PC-3 (cell line): ENCODE results near the gene CUEDC2. TPM values are rescaled to one million over a fixed set of nuclear protein-coding genes. Genes with fewer than 3 reads are reported as not detected.

Experiments
- ATAC-seq: fragments of 200-7000 bp; cut with Tn5 transposase; 2 replicates; pipeline ENCODE4 v1.9.1; 2020; ENCODE audit warnings: mild to moderate bottlenecking, moderate library complexity
- BruUV-seq: library from RNA; stranded (reverse); fragments of 400-500 nt; replicated peaks from 2 replicates; lab custom pipeline; 2021; lab: Mats Ljungman, UMichigan
- CTCF ChIA-PET: fragments of 300-600 bp; sonication (Branson Sonifier 250); formaldehyde crosslinking; loops from one replicate; lab custom pipeline; 2022; ENCODE audit warnings: antibody characterized with exemption; lab: Charles Lee
- POLR2A ChIA-PET: fragments of 300-600 bp; sonication (Branson Sonifier 250); formaldehyde crosslinking; loops from one replicate; lab custom pipeline; 2022; ENCODE audit warnings: antibody characterized with exemption; ENCODE audit not compliant: unreplicated experiment; lab: Charles Lee
- DNase-seq: peaks from one replicate; pipeline ENCODE4 v3.0.0-alpha.2; 2015
- H2AFZ ChIP-seq: fragments of 300-600 bp; sonication (generic); 2 replicates; pipeline ENCODE4 v1.6.0; 2016; ENCODE audit warnings: antibody characterized with exemption, low read length
- H3F3A ChIP-seq: fragments of 300-600 bp; sonication (generic); one replicate; pipeline ENCODE4 v1.6.0; 2017; ENCODE audit warnings: antibody characterized with exemption, low read length, control low read depth, mild to moderate bottlenecking; ENCODE audit not compliant: unreplicated experiment
- H3K27ac ChIP-seq: fragments of 300-600 bp; sonication (generic); 2 replicates; pipeline ENCODE4 v1.5.1; 2016; ENCODE audit warnings: mild to moderate bottlenecking, low read length
- H3K27me3 ChIP-seq: fragments of 300-600 bp; sonication (generic); 2 replicates; pipeline ENCODE4 v1.6.1; 2016; ENCODE audit warnings: low read length, mixed read lengths
- H3K36me3 ChIP-seq: fragments of 300-600 bp; sonication (generic); 2 replicates; pipeline ENCODE4 v1.6.1; 2016; ENCODE audit warnings: low read depth, mixed run types, low read length, mixed read lengths
- H3K4me1 ChIP-seq: fragments of 300-600 bp; sonication (generic); 2 replicates; pipeline ENCODE4 v1.5.1; 2016; ENCODE audit warnings: low read length; ENCODE audit not compliant: insufficient read depth
- H3K4me2 ChIP-seq: fragments of 300-600 bp; sonication (generic); 2 replicates; pipeline ENCODE4 v1.6.0; 2016; ENCODE audit warnings: low read length
- H3K4me3 ChIP-seq: fragments of 300-600 bp; sonication (generic); 2 replicates; pipeline ENCODE4 v1.5.1; 2016; ENCODE audit warnings: mild to moderate bottlenecking, low read length, mixed read lengths
- H3K79me2 ChIP-seq: fragments of 300-600 bp; sonication (generic); 2 replicates; pipeline ENCODE4 v1.6.1; 2017; ENCODE audit warnings: low read length, mixed read lengths
- H3K9ac ChIP-seq: fragments of 300-600 bp; sonication (generic); 2 replicates; pipeline ENCODE4 v1.6.0; 2016; ENCODE audit warnings: mild to moderate bottlenecking, low read length
- H3K9me2 ChIP-seq: fragments of 300-600 bp; sonication (generic); replicated peaks from 2 replicates; pipeline ENCODE4 v1.6.1; 2016; ENCODE audit warnings: mixed run types, low read length, mixed read lengths
- H3K9me3 ChIP-seq: fragments of 300-600 bp; sonication (generic); 2 replicates; pipeline ENCODE4 v1.6.1; 2016; ENCODE audit warnings: low read length, mixed read lengths
- H4K20me1 ChIP-seq: fragments of 300-600 bp; sonication (generic); 2 replicates; pipeline ENCODE4 v1.6.1; 2016; ENCODE audit warnings: low read length, mixed read lengths
- EZH2 ChIP-seq: fragments of 300-600 bp; sonication (generic); IDR thresholded peaks from one replicate; pipeline ENCODE4 v1.6.1; 2017; ENCODE audit warnings: antibody characterized with exemption, mild to moderate bottlenecking, low read length; ENCODE audit not compliant: unreplicated experiment
- EZH2phosphoT487 ChIP-seq: fragments of 300-600 bp; sonication (generic); IDR thresholded peaks from 2 replicates; pipeline ENCODE4 v1.6.1; 2018; ENCODE audit warnings: mild to moderate bottlenecking, antibody characterized with exemption, low read length, borderline replicate concordance
- intact Hi-C: fragments of 100-400 bp; cut with micrococcal nuclease; formaldehyde crosslinking; loops from 2 replicates; pipeline ENCODE4 v1.9.0; 2023
- total RNA-seq: library from RNA; depleted of rRNA; stranded (reverse); fragments of >200 nt; gene quantifications from 2 replicates; pipeline ENCODE4 v1.2.3, GENCODE V29; 2014
- TF ChIP-seq, protein P1 (sequence below): fragments of 300-600 bp; sonication (generic); conservative IDR thresholded peaks from 2 replicates; pipeline ENCODE4 v1.5.1; 2017; ENCODE audit warnings: antibody characterized with exemption, low read depth, mild to moderate bottlenecking, low read length

The CUEDC2 gene
- total RNA-seq, 1 experiment from 2014 or later: 51.4 TPM

DNA sequence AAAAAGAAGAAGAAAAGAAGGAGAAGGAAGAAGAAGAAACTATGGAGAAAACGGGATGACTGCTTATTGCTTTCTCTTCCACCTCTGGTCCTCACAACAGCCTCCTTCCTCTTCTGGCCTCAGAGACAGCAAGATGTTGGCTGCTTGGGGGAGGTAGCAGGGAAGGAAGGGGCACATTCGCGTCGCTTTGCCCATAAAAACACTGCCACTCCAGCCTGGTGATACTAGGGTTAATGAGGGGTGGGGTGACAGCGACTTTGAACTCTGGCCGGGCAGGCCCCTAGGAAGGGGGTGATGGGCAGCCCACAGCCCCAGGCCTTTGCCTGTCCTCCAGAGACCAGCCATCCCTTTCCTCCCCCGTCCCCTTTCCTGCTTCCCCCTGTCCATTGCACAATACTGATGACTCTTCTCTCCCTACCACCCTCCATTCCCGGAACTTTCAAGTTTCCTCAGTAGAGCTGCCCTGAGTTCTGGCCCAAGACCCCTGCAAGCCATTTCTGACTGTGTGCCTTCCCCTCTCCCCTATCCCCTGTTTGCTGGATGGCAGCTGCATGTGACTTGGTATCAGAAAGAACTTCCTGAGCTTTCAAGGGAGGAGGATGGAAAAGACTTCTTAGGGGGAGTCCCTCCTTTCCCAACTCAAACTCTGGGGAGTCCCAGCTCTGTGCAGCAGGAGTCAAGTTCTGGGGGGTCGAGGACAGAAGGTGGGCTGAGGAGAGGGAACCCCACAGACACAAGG lies 2.2 kb upstream of the CUEDC2 start:
- DNase-seq: no peak
- H3K4me1 ChIP-seq: peaks cover 5% of the 10 kb centered on the region; the same call in 1 of the 2 replicates
- intact Hi-C loops: no loop called here
- no peaks in the 10 kb centered on the region for H3F3A ChIP-seq
- no peak overlapping the region for H2AFZ ChIP-seq
- no peaks in the 10 kb centered on the region for H3K27me3 ChIP-seq
- peaks cover 11% of the 10 kb centered on the region; the same call in 1 of the 2 replicates for H3K79me2 ChIP-seq
- H3K27ac ChIP-seq: no peak overlapping the region
- no peak for ATAC-seq
- no peak overlapping the region for H3K4me3 ChIP-seq
- no peaks in the 10 kb centered on the region for H3K9me3 ChIP-seq
- ChIA-PET CTCF (interaction anchor here (0.6 kb wide), 1 partner anchor 88 kb away, joined by 3 read pairs; no protein-coding TSS in a partner anchor), POLR2A (no interaction called here)
- H3K36me3 ChIP-seq: no peaks in the 10 kb centered on the region
- no peaks in the 10 kb centered on the region for H3K9me2 ChIP-seq
- no TSS peak for BruUV-seq
- no peak overlapping the region for H3K4me2 ChIP-seq
- no peak overlapping the region for H3K9ac ChIP-seq
- TF ChIP-seq, protein P1, sequence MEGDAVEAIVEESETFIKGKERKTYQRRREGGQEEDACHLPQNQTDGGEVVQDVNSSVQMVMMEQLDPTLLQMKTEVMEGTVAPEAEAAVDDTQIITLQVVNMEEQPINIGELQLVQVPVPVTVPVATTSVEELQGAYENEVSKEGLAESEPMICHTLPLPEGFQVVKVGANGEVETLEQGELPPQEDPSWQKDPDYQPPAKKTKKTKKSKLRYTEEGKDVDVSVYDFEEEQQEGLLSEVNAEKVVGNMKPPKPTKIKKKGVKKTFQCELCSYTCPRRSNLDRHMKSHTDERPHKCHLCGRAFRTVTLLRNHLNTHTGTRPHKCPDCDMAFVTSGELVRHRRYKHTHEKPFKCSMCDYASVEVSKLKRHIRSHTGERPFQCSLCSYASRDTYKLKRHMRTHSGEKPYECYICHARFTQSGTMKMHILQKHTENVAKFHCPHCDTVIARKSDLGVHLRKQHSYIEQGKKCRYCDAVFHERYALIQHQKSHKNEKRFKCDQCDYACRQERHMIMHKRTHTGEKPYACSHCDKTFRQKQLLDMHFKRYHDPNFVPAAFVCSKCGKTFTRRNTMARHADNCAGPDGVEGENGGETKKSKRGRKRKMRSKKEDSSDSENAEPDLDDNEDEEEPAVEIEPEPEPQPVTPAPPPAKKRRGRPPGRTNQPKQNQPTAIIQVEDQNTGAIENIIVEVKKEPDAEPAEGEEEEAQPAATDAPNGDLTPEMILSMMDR: no peak
- TF ChIP-seq EZH2 (no peak), EZH2phosphoT487 (no peak)
- no peaks in the 10 kb centered on the region for H4K20me1 ChIP-seq

DNA sequence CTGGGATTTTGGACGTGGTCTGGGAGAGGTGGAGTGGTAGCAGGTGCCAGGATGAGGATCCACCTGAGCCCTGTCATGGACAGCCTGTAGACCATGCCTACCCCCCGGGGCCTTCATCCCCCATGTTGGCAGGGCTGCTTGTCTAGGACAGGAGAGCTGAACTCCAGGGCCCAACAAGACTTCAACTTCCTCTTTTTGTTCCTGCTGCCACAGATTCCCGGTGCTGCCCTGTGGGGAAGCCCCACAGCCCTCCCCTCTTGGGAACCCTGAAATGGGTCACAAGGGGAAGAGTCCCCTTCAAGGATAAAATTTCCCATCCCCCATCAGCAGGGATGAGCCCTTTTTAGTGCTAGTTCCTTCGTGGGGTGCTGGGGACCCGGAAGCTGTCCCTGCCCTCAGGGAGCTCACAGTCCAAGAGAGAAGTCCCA lies 1.3 kb upstream of the CUEDC2 start:
- BruUV-seq: no TSS peak
- CTCF ChIA-PET: no interaction called here

More for the DNA sequence above, 1.3 kb upstream of the CUEDC2 start:
- DNase-seq (no peak), ATAC-seq (no peak)
- Histone ChIP-seq H3K4me1 (peaks cover 5% of the 10 kb centered on the region; the same call in 1 of the 2 replicates), H3K9me2 (no peaks in the 10 kb centered on the region), H3K79me2 (peaks cover 11% of the 10 kb centered on the region; the same call in 1 of the 2 replicates), H3K9me3 (no peaks in the 10 kb centered on the region), H4K20me1 (no peaks in the 10 kb centered on the region), H3K4me3 (no peak overlapping the region), H3F3A (no peaks in the 10 kb centered on the region), H3K9ac (no peak overlapping the region), H3K4me2 (no peak overlapping the region), H2AFZ (no peak overlapping the region), H3K27me3 (no peaks in the 10 kb centered on the region), H3K36me3 (no peaks in the 10 kb centered on the region), H3K27ac (no peak overlapping the region)
- TF ChIP-seq, protein P1: no peak
- TF ChIP-seq EZH2 (no peak), EZH2phosphoT487 (no peak)
- POLR2A ChIA-PET: interaction anchor here (1.4 kb wide), 1 partner anchor 16 kb away, joined by 5 read pairs; no protein-coding TSS in a partner anchor
- intact Hi-C loops: no loop called here
